K562 (cell line): ENCODE measurements around the gene ZFPM1. TPM values are rescaled to one million over a fixed set of nuclear protein-coding genes. Genes with fewer than 3 reads are reported as not detected.

Experiments
- ETV1 ChIP-seq: fragments of 450-650 bp; conservative IDR thresholded peaks from 2 replicates; pipeline ENCODE4 v1.6.1; 2016; ENCODE audit warnings: missing genetic modification characterization, control low read depth, low read depth, missing compliant biosample characterization
- GTF2F1 ChIP-seq: IDR thresholded peaks from 2 replicates; pipeline ENCODE4 v1.6.1; 2011; ENCODE audit warnings: low read depth, low read length, improper control_type of control experiment
- HDAC2 ChIP-seq: fragments of 450-650 bp; IDR thresholded peaks from 2 replicates; pipeline ENCODE4 v1.6.1; 2016; ENCODE audit warnings: mild to moderate bottlenecking
- HDGF ChIP-seq: fragments of 450-650 bp; IDR thresholded peaks from 2 replicates; pipeline ENCODE4 v1.6.1; 2016
- MBD2 ChIP-seq: sonication (generic); IDR thresholded peaks from 2 replicates; pipeline ENCODE4 v1.6.1; 2016; ENCODE audit warnings: low read depth, borderline replicate concordance
- POLR3A ChIP-seq: IDR thresholded peaks from 2 replicates; pipeline ENCODE4 v1.6.1; 2011; ENCODE audit warnings: borderline replicate concordance, mild to moderate bottlenecking, moderate library complexity; ENCODE audit not compliant: insufficient read length, insufficient read depth; ENCODE audit errors: extremely low read depth
- ZNF12 ChIP-seq: sonication (generic); formaldehyde crosslinking; IDR thresholded peaks from 2 replicates; pipeline ENCODE4 v1.4.0; 2020; ENCODE audit warnings: mild to moderate bottlenecking, missing genetic modification reagents
- polyA plus RNA-seq, 8 experiments: library from polyadenylated mRNA; depleted of rRNA in 4 of 8; stranded (reverse) in 5 of 8; unstranded in 3 of 8; fragments of >200 nt; fragmentation: Nextera tagmentation in 2 of 8; fragmentation: Illumina TruSeq in 1 of 8; extraction: Ambion mirVana in 2 of 8; extraction: Trizol in 1 of 8; gene quantifications; 2 replicates each; pipeline versions ENCODE4 v1.2.1 to v1.2.3, GENCODE V29; 2011 to 2014; ENCODE audit warnings: inconsistent platforms in 1 of 8, missing spikeins in 1 of 8
- total RNA-seq, 7 experiments: library from RNA; depleted of rRNA in 6 of 7; stranded (reverse); fragments of >200 nt in 6 of 7; fragmentation: Illumina TruSeq in 2 of 7; extraction: Trizol in 2 of 7; gene quantifications; 2 replicates each; pipeline versions ENCODE4 v1.2.1 to v1.2.3, GENCODE V29; 2011 to 2021; ENCODE audit warnings: low replicate concordance in 1 of 7
- TF ChIP-seq, protein P1 (sequence below), 2 experiments: fragments of 450-650 bp in 1 of 2; IDR thresholded peaks; 2 replicates each; pipeline ENCODE4 v1.6.1; 2011 to 2017; ENCODE audit warnings: low read depth in 2 of 2, antibody characterized with exemption in 1 of 2, borderline replicate concordance in 1 of 2, low read length in 1 of 2, mild to moderate bottlenecking in 1 of 2, mixed read lengths in 1 of 2; ENCODE audit not compliant: control insufficient read depth in 1 of 2
- TF ChIP-seq, protein P2 (sequence below): fragments of 200-800 bp; sonication (Bioruptor generic); IDR thresholded peaks from 2 replicates; pipeline ENCODE4 v1.6.1; 2017; ENCODE audit warnings: missing genetic modification characterization, missing compliant biosample characterization
- TF ChIP-seq, protein P3 (sequence below): fragments of 200-600 bp; sonication (generic); IDR thresholded peaks from one replicate; pipeline ENCODE4 v1.6.1; 2012; ENCODE audit warnings: mild to moderate bottlenecking, low read depth, low read length, inconsistent platforms

Gene ZFPM1
- total and polyA plus RNA-seq, 9 of the 15 experiments (the other 6 are each of a cell fraction or from before 2014, with no cell fraction given), result 0.03 to 35.9 (median 1.4) TPM

DNA sequence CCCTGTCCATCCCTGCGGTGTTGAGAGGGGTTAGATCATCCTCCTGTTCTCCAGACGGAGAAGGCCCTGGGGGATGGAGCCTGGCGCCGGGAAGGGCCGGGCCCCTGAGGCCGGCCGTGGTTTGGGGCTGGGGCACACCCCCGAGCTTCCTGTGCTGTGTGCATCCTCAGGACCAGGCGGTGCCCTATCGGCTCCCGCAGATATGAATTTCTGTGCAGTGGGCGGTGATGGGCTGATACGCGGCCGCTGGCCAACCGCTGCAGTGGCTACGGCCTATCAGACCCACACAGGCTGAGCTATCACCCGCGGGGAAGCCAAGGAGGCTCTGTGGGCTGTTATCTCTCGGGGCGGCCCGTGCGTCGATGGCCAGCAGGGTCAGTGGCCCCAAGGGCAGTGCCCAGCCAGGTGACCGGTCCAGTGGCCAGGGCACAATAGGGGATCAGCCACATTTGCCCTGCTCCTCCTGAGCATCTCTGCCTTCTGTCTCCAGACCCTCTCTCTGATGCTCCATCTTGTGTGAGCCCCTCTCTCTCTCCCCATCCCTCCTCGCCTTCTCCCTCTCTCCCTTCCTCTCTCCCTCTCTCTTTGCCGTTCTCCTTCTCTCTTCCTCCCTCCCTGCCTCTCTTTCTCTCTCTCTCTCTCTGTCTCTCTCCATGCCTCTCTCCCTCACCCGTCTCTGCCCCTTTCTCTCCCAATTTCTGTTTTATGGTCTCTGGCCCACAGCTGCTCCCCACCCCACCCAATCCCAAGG is 38.7 kb downstream of the ZFPM1 start (continued):
- TF ChIP-seq, protein P1, sequence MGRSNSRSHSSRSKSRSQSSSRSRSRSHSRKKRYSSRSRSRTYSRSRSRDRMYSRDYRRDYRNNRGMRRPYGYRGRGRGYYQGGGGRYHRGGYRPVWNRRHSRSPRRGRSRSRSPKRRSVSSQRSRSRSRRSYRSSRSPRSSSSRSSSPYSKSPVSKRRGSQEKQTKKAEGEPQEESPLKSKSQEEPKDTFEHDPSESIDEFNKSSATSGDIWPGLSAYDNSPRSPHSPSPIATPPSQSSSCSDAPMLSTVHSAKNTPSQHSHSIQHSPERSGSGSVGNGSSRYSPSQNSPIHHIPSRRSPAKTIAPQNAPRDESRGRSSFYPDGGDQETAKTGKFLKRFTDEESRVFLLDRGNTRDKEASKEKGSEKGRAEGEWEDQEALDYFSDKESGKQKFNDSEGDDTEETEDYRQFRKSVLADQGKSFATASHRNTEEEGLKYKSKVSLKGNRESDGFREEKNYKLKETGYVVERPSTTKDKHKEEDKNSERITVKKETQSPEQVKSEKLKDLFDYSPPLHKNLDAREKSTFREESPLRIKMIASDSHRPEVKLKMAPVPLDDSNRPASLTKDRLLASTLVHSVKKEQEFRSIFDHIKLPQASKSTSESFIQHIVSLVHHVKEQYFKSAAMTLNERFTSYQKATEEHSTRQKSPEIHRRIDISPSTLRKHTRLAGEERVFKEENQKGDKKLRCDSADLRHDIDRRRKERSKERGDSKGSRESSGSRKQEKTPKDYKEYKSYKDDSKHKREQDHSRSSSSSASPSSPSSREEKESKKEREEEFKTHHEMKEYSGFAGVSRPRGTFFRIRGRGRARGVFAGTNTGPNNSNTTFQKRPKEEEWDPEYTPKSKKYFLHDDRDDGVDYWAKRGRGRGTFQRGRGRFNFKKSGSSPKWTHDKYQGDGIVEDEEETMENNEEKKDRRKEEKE (IDR thresholded peaks at IDR 0.05; ENCODE audit: borderline replicate concordance in 1 of 2, control insufficient read depth in 1 of 2, low read depth in 2 of 2, low read length in 1 of 2), result no peak
- no peak for TF ChIP-seq GTF2F1
- peak; percentile 57 for TF ChIP-seq ETV1 (tag)
- TF ChIP-seq, protein P2, sequence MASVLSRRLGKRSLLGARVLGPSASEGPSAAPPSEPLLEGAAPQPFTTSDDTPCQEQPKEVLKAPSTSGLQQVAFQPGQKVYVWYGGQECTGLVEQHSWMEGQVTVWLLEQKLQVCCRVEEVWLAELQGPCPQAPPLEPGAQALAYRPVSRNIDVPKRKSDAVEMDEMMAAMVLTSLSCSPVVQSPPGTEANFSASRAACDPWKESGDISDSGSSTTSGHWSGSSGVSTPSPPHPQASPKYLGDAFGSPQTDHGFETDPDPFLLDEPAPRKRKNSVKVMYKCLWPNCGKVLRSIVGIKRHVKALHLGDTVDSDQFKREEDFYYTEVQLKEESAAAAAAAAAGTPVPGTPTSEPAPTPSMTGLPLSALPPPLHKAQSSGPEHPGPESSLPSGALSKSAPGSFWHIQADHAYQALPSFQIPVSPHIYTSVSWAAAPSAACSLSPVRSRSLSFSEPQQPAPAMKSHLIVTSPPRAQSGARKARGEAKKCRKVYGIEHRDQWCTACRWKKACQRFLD (CRISPR knock-in tag), result peak; percentile 99
- TF ChIP-seq, protein P3, sequence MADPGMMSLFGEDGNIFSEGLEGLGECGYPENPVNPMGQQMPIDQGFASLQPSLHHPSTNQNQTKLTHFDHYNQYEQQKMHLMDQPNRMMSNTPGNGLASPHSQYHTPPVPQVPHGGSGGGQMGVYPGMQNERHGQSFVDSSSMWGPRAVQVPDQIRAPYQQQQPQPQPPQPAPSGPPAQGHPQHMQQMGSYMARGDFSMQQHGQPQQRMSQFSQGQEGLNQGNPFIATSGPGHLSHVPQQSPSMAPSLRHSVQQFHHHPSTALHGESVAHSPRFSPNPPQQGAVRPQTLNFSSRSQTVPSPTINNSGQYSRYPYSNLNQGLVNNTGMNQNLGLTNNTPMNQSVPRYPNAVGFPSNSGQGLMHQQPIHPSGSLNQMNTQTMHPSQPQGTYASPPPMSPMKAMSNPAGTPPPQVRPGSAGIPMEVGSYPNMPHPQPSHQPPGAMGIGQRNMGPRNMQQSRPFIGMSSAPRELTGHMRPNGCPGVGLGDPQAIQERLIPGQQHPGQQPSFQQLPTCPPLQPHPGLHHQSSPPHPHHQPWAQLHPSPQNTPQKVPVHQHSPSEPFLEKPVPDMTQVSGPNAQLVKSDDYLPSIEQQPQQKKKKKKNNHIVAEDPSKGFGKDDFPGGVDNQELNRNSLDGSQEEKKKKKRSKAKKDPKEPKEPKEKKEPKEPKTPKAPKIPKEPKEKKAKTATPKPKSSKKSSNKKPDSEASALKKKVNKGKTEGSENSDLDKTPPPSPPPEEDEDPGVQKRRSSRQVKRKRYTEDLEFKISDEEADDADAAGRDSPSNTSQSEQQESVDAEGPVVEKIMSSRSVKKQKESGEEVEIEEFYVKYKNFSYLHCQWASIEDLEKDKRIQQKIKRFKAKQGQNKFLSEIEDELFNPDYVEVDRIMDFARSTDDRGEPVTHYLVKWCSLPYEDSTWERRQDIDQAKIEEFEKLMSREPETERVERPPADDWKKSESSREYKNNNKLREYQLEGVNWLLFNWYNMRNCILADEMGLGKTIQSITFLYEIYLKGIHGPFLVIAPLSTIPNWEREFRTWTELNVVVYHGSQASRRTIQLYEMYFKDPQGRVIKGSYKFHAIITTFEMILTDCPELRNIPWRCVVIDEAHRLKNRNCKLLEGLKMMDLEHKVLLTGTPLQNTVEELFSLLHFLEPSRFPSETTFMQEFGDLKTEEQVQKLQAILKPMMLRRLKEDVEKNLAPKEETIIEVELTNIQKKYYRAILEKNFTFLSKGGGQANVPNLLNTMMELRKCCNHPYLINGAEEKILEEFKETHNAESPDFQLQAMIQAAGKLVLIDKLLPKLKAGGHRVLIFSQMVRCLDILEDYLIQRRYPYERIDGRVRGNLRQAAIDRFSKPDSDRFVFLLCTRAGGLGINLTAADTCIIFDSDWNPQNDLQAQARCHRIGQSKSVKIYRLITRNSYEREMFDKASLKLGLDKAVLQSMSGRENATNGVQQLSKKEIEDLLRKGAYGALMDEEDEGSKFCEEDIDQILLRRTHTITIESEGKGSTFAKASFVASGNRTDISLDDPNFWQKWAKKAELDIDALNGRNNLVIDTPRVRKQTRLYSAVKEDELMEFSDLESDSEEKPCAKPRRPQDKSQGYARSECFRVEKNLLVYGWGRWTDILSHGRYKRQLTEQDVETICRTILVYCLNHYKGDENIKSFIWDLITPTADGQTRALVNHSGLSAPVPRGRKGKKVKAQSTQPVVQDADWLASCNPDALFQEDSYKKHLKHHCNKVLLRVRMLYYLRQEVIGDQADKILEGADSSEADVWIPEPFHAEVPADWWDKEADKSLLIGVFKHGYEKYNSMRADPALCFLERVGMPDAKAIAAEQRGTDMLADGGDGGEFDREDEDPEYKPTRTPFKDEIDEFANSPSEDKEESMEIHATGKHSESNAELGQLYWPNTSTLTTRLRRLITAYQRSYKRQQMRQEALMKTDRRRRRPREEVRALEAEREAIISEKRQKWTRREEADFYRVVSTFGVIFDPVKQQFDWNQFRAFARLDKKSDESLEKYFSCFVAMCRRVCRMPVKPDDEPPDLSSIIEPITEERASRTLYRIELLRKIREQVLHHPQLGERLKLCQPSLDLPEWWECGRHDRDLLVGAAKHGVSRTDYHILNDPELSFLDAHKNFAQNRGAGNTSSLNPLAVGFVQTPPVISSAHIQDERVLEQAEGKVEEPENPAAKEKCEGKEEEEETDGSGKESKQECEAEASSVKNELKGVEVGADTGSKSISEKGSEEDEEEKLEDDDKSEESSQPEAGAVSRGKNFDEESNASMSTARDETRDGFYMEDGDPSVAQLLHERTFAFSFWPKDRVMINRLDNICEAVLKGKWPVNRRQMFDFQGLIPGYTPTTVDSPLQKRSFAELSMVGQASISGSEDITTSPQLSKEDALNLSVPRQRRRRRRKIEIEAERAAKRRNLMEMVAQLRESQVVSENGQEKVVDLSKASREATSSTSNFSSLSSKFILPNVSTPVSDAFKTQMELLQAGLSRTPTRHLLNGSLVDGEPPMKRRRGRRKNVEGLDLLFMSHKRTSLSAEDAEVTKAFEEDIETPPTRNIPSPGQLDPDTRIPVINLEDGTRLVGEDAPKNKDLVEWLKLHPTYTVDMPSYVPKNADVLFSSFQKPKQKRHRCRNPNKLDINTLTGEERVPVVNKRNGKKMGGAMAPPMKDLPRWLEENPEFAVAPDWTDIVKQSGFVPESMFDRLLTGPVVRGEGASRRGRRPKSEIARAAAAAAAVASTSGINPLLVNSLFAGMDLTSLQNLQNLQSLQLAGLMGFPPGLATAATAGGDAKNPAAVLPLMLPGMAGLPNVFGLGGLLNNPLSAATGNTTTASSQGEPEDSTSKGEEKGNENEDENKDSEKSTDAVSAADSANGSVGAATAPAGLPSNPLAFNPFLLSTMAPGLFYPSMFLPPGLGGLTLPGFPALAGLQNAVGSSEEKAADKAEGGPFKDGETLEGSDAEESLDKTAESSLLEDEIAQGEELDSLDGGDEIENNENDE, result no peak
- TF ChIP-seq POLR3A, result no peak
- TF ChIP-seq ZNF12 (CRISPR knock-in tag), result no peak
- peak; percentile 94 for TF ChIP-seq MBD2
- peak; percentile 98 for TF ChIP-seq HDAC2
- TF ChIP-seq HDGF, result peak; percentile 96
